Fibroblast of pulmonary artery (primary cell): ENCODE data around the gene HNRNPF.
"Not testable (repeated sequence)": the region's sequence is repeated elsewhere in the genome, so short reads cannot be mapped to it uniquely, and the experiment has no call there.

Source experiments
- DNase-seq: peaks from one replicate; pipeline ENCODE4 v3.0.0-alpha.2; 2010; ENCODE audit warnings: low read depth
- H3K4me3 ChIP-seq: replicated peaks from 2 replicates; pipeline ENCODE4 v1.5.1; 2011; ENCODE audit warnings: low read depth, mild to moderate bottlenecking, control low read depth, low read length, moderate library complexity
- TF ChIP-seq, protein P1 (sequence below): IDR thresholded peaks from 2 replicates; pipeline ENCODE4 v1.5.1; 2011; ENCODE audit warnings: mild to moderate bottlenecking, control low read depth, low read length, inconsistent platforms; ENCODE audit errors: missing control alignments

The HNRNPF gene, protein sequence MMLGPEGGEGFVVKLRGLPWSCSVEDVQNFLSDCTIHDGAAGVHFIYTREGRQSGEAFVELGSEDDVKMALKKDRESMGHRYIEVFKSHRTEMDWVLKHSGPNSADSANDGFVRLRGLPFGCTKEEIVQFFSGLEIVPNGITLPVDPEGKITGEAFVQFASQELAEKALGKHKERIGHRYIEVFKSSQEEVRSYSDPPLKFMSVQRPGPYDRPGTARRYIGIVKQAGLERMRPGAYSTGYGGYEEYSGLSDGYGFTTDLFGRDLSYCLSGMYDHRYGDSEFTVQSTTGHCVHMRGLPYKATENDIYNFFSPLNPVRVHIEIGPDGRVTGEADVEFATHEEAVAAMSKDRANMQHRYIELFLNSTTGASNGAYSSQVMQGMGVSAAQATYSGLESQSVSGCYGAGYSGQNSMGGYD

GRCh38 chr10:43408710-43409384, at the start of gene HNRNPF:
HNRNPF (minus strand) TSS chr10:43409186; CDS start chr10:43387884, 21,302 bp downstream.
- DNase-seq: peak; percentile 97

DNA sequence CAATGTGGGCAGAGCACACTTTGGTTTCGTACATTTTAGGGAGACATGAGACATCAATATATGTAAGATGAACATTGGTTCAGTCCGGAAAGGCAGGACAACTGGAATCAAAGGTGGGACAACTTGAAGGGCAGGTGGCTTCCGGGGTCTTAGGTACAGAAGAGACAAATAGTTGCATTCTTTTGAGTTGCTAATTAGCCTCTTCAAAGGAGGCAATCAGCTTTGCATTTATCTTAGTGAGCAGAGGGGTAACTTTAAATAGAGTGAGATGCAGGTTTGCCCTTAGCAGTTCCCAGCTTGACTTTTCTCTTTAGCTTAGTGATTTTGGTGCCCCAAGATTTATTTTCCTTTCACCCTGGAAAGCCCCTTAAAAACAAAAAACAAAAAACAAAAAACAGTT, 49.2 kb upstream of the HNRNPF start:
- DNase-seq: no peak
- no peak overlapping the region for H3K4me3 ChIP-seq
- TF ChIP-seq, protein P1, sequence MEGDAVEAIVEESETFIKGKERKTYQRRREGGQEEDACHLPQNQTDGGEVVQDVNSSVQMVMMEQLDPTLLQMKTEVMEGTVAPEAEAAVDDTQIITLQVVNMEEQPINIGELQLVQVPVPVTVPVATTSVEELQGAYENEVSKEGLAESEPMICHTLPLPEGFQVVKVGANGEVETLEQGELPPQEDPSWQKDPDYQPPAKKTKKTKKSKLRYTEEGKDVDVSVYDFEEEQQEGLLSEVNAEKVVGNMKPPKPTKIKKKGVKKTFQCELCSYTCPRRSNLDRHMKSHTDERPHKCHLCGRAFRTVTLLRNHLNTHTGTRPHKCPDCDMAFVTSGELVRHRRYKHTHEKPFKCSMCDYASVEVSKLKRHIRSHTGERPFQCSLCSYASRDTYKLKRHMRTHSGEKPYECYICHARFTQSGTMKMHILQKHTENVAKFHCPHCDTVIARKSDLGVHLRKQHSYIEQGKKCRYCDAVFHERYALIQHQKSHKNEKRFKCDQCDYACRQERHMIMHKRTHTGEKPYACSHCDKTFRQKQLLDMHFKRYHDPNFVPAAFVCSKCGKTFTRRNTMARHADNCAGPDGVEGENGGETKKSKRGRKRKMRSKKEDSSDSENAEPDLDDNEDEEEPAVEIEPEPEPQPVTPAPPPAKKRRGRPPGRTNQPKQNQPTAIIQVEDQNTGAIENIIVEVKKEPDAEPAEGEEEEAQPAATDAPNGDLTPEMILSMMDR: no peak

More at GRCh38 chr10:43408710-43409384, at the start of gene HNRNPF:
- peak within 1 kb of the TSS; percentile 86 for H3K4me3 ChIP-seq
- TF ChIP-seq, protein P1: no peak

GRCh38 chr10:43456561-43456960, 47.6 kb upstream of the HNRNPF start:
- not testable (repeated sequence) for H3K4me3 ChIP-seq, DNase-seq

DNA sequence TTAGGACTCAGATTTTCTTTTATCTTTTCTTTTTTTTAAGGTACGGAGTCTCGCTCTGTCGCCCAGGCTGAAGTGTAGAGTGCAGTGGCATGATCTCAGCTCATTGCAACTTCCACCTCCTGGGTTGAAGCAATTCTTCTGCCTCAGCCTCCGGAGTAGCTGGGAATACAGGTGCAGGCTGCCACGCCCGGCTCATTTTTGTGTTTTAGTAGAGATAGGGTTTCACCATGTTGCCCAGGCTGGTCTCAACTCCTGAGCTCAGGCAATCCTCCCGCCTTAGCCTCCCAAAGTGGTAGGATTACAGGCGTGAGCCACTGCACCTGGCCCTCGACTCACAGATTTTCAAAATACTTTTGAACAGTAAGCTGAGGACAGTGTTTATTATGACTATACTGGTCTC, 45.0 kb upstream of the HNRNPF start:
- DNase-seq, H3K4me3 ChIP-seq: not testable (repeated sequence)

DNA sequence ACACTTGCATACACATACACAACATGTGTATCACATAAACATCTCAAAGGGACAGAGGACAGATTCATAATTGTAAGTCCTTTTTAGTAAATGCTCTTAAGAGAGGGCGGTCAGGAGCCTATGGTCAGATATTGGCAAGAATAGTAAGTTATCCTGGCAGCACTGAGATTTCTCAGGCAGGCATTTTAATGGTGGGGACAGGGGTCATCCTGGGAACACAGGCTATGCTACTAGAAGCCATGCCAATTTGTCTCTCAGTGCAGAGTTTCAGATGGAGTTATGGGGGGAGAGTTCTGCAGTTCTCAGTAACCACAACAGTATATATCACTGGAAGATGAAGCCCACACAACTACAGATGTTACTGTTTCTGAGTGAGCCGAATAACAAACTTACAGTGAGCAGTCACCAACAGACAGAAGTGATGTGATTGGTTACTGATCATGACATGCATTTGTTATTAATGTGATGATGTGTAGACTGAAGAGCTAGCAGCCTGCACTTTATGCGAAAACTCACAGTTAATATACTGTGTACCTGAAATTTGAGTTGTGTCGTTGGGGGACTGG, 44.4 kb upstream of the HNRNPF start:
- DNase-seq: no peak
- H3K4me3 ChIP-seq: no peak overlapping the region
- TF ChIP-seq, protein P1: no peak

DNA sequence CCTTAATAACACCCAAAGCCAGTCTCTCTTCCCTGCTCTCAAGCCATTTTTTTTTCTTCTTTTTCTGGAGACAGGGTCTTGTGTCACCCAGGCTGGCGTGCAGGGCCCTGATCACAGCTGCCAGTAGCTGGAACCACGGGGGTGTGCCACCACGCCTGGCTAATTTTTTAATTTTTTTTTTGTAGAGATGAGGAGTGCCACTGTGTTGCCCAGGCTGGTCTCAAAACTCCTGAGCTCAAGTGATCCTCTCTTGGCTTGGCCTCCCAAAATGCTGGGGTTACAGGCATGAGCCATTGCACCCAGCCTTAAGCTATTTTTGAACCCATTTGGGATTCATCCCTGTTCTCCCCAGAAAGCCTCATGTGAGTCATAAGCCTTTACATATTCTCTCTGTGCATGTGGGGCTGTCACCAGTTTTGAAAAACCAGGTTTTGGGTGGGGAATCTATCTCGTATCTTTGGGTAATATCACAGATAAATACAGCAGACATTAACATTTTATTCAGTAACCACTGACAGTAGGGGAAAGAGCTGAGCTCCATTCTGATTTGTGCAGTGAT, 43.4 kb upstream of the HNRNPF start:
- TF ChIP-seq, protein P1: no peak
- H3K4me3 ChIP-seq: no peak overlapping the region
- no peak for DNase-seq

GRCh38 chr10:43448742-43449141, 39.8 kb upstream of the HNRNPF start:
- no peak for DNase-seq
- TF ChIP-seq, protein P1: no peak
- no peak overlapping the region for H3K4me3 ChIP-seq

- not testable (repeated sequence) for H3K4me3 ChIP-seq, DNase-seq
These were observed 37.4 kb upstream of the HNRNPF start for GRCh38 chr10:43446219-43447017.
